ENCODE data around the gene SPHK2.
A peak's percentile ranks its signal among the peaks of the same experiment; 100 is the strongest.
"Not testable (repeated sequence)": the region's sequence is repeated elsewhere in the genome, so short reads cannot be mapped to it uniquely, and the experiment has no call there.

Gene SPHK2

GRCh38 chr19:48624791-48625723 is 5.8 kb downstream of the SPHK2 start:
- no peak for FAIRE-seq

- FAIRE-seq = no peak
These were observed 6.6 kb downstream of the SPHK2 start for GRCh38 chr19:48625891-48626327.

GRCh38 chr19:48627201-48627864 is 8.0 kb downstream of the SPHK2 start:
- no peak for FAIRE-seq

GRCh38 chr19:48627865-48628314 is 8.6 kb downstream of the SPHK2 start:
- FAIRE-seq = no peak

GRCh38 chr19:48628486-48629296 is 9.4 kb downstream of the SPHK2 start:
- no peak for FAIRE-seq

- no peak for FAIRE-seq
These were observed 9.9 kb downstream of the SPHK2 start for GRCh38 chr19:48629297-48629598.

GRCh38 chr19:48629599-48630295 is 10.4 kb downstream of the SPHK2 start:
- no peak for FAIRE-seq

GRCh38 chr19:48630296-48631063 is 11.2 kb downstream of the SPHK2 start:
- FAIRE-seq = no peak

- FAIRE-seq = no peak
These were observed 11.9 kb downstream of the SPHK2 start for GRCh38 chr19:48631225-48631624.

GRCh38 chr19:48632286-48632685 is 13.0 kb downstream of the SPHK2 start:
- FAIRE-seq = not testable (repeated sequence)

- FAIRE-seq = no peak
These were observed 13.4 kb downstream of the SPHK2 start for GRCh38 chr19:48632692-48633147.

GRCh38 chr19:48633148-48634035 is 14.1 kb downstream of the SPHK2 start:
- FAIRE-seq = no peak

GRCh38 chr19:48634036-48634342 is 14.7 kb downstream of the SPHK2 start:
- FAIRE-seq = no peak

- FAIRE-seq = peak; percentile 80
These were observed 15.3 kb downstream of the SPHK2 start for GRCh38 chr19:48634424-48635262.

- FAIRE-seq = no peak
These were observed 16.1 kb downstream of the SPHK2 start for GRCh38 chr19:48635263-48635965.

- FAIRE-seq = no peak
These were observed 16.9 kb downstream of the SPHK2 start for GRCh38 chr19:48635966-48636858.

- no peak for FAIRE-seq
These were observed 17.6 kb downstream of the SPHK2 start, which contains the start of gene DBP for GRCh38 chr19:48636859-48637448. Gene DBP, minus strand, starts transcription at chr19:48637379. Its CDS starts 385 bp downstream, at chr19:48636994.

Measured in A204.1 (cell line).